Bone marrow (tissue), 2 donors: ENCODE data around the gene MAMLD1.
A peak's percentile ranks its signal among the peaks of the same experiment; 100 is the strongest.

Experiments used
- DNase-seq, 2 donors: peaks; one replicate each; lab custom pipeline; 2025; lab: John Stamatoyannopoulos, UW

MAMLD1 gene

GRCh38 chrX:150460781-150461180 is 97.7 kb downstream of the MAMLD1 start:
- DNase-seq, result no peak

- DNase-seq, result no peak
Measured at GRCh38 chrX:150463566-150463965, 100.4 kb downstream of the MAMLD1 start.

- no peak for DNase-seq
Measured at GRCh38 chrX:150464001-150464400, 100.9 kb downstream of the MAMLD1 start.

- no peak for DNase-seq
Measured at GRCh38 chrX:150465326-150465725, 102.2 kb downstream of the MAMLD1 start.

GRCh38 chrX:150465881-150466775 is 103.0 kb downstream of the MAMLD1 start:
- no peak for DNase-seq

- DNase-seq, result no peak
Measured at GRCh38 chrX:150472306-150472705, 109.2 kb downstream of the MAMLD1 start.

- no peak for DNase-seq
Measured at GRCh38 chrX:150473371-150473770, 110.3 kb downstream of the MAMLD1 start.

GRCh38 chrX:150475461-150475860 is 112.3 kb downstream of the MAMLD1 start:
- no peak for DNase-seq

GRCh38 chrX:150476164-150476699 is 113.1 kb downstream of the MAMLD1 start:
- DNase-seq, result no peak

- DNase-seq, result no peak
Measured at GRCh38 chrX:150477371-150477770, 114.3 kb downstream of the MAMLD1 start.

GRCh38 chrX:150478496-150479492 is 115.7 kb downstream of the MAMLD1 start:
- no peak for DNase-seq

- DNase-seq, result peak; percentile 3 to 60
Measured at GRCh38 chrX:150482537-150483206, 119.6 kb downstream of the MAMLD1 start.

GRCh38 chrX:150483356-150483985 is 120.4 kb downstream of the MAMLD1 start:
- DNase-seq, result no peak

- DNase-seq, result no peak
Measured at GRCh38 chrX:150486011-150486410, 122.9 kb downstream of the MAMLD1 start.

GRCh38 chrX:150487369-150488094 is 124.4 kb downstream of the MAMLD1 start:
- DNase-seq, result no peak

GRCh38 chrX:150489359-150490015 is 126.4 kb downstream of the MAMLD1 start:
- no peak for DNase-seq

GRCh38 chrX:150495496-150495895 is 132.4 kb downstream of the MAMLD1 start:
- no peak for DNase-seq

- DNase-seq, result no peak
Measured at GRCh38 chrX:150499240-150499639, 136.1 kb downstream of the MAMLD1 start.

- DNase-seq, result no peak
Measured at GRCh38 chrX:150502091-150502490, 139.0 kb downstream of the MAMLD1 start.
